GM21381 (cell line): Measurements from ENCODE around the gene CLSTN2.

Experiments used
- ATAC-seq: cut with Tn5 transposase; IDR thresholded peaks from one replicate; pipeline ENCODE4 v1.9.1; 2021; ENCODE audit warnings: mild to moderate bottlenecking, moderate library complexity; ENCODE audit not compliant: unreplicated experiment

The CLSTN2 gene

GRCh38 chr3:140368223-140368811 is 433.3 kb downstream of the CLSTN2 start:
- no peak for ATAC-seq

GRCh38 chr3:140370686-140371085 is 435.7 kb downstream of the CLSTN2 start:
- ATAC-seq, result no peak

GRCh38 chr3:140373234-140373633 is 438.2 kb downstream of the CLSTN2 start:
- ATAC-seq, result no peak

- no peak for ATAC-seq
Measured at GRCh38 chr3:140375002-140375401, 440.0 kb downstream of the CLSTN2 start.

- no peak for ATAC-seq
Measured at GRCh38 chr3:140376136-140376889, 441.3 kb downstream of the CLSTN2 start.

GRCh38 chr3:140377644-140378043 is 442.7 kb downstream of the CLSTN2 start:
- ATAC-seq, result no peak

GRCh38 chr3:140378571-140379340 is 443.8 kb downstream of the CLSTN2 start:
- ATAC-seq, result no peak

GRCh38 chr3:140384028-140384771 is 449.2 kb downstream of the CLSTN2 start:
- ATAC-seq, result no peak

GRCh38 chr3:140384876-140385275 is 449.9 kb downstream of the CLSTN2 start:
- no peak for ATAC-seq

- no peak for ATAC-seq
Measured at GRCh38 chr3:140386357-140387100, 451.5 kb downstream of the CLSTN2 start.

GRCh38 chr3:140387244-140387643 is 452.3 kb downstream of the CLSTN2 start:
- no peak for ATAC-seq

- ATAC-seq, result no peak
Measured at GRCh38 chr3:140388202-140388922, 453.4 kb downstream of the CLSTN2 start.

- no peak for ATAC-seq
Measured at GRCh38 chr3:140391061-140391460, 456.1 kb downstream of the CLSTN2 start.

GRCh38 chr3:140394488-140395133 is 459.6 kb downstream of the CLSTN2 start:
- no peak for ATAC-seq

- no peak for ATAC-seq
Measured at GRCh38 chr3:140395134-140396075, 460.4 kb downstream of the CLSTN2 start.

GRCh38 chr3:140396110-140396509 is 461.1 kb downstream of the CLSTN2 start:
- no peak for ATAC-seq

GRCh38 chr3:140397847-140398246 is 462.9 kb downstream of the CLSTN2 start:
- no peak for ATAC-seq

- ATAC-seq, result no peak
Measured at GRCh38 chr3:140398387-140398786, 463.4 kb downstream of the CLSTN2 start.
